Bladder microvascular endothelial cell (primary cell): ENCODE measurements around the gene OXCT1. TPM values are rescaled to one million over a fixed set of nuclear protein-coding genes. Genes with fewer than 3 reads are reported as not detected.

Source experiments
- total RNA-seq: library from RNA; depleted of rRNA; stranded (reverse); fragments of >200 nt; gene quantifications from 2 replicates; pipeline ENCODE4 v1.2.3, GENCODE V29; 2014

OXCT1 gene
- 32.1 and 61.2 TPM in 2 replicates for total RNA-seq

GRCh38 chr5:41869724-41870626 lies at the start of gene OXCT1:
Gene OXCT1 (minus strand): TSS chr5:41870425. CDS start chr5:41870358, 67 bp downstream.

GRCh38 chr5:41903892-41904799 lies 33.9 kb upstream of the OXCT1 start, which contains the start of gene RIMOC1:
Gene RIMOC1 (plus strand): TSS chr5:41904344. CDS start chr5:41904368, 24 bp downstream.

Other genes with a start within 250 kb of the OXCT1 start
- 7.8 and 14.8 TPM in 2 replicates for gene RIMOC1, start 33.9 kb upstream of the OXCT1 start, total RNA-seq
- 6.4 and 8.1 TPM in 2 replicates for gene FBXO4, start 54.9 kb upstream of the OXCT1 start, total RNA-seq